Osteoblast (primary cell): ENCODE results near the gene EXOC3L1. TPM values are rescaled to one million over a fixed set of nuclear protein-coding genes. Genes with fewer than 3 reads are reported as not detected.

Experiments used
- DNase-seq: peaks from one replicate; pipeline ENCODE4 v3.0.0; 2011; ENCODE audit warnings: low spot score, mixed read lengths; ENCODE audit not compliant: insufficient read length; ENCODE audit errors: missing footprints
- H2AFZ ChIP-seq: 2 replicates; pipeline ENCODE4 v1.6.0; 2011; ENCODE audit warnings: mild to moderate bottlenecking, low read length
- H3K27ac ChIP-seq: 2 replicates; pipeline ENCODE4 v1.5.1; 2011; ENCODE audit warnings: mild to moderate bottlenecking, low read depth, low read length, moderate library complexity
- H3K27me3 ChIP-seq: 2 replicates; pipeline ENCODE4 v1.6.0; 2012; ENCODE audit warnings: mild to moderate bottlenecking, control low read depth, inconsistent platforms, low read length, moderate library complexity; ENCODE audit not compliant: insufficient read depth
- H3K36me3 ChIP-seq: 2 replicates; pipeline ENCODE4 v1.5.1; 2011; ENCODE audit warnings: mild to moderate bottlenecking, low read length, control low read depth, moderate library complexity; ENCODE audit not compliant: insufficient read depth
- H3K4me1 ChIP-seq: 2 replicates; pipeline ENCODE4 v1.5.1; 2011; ENCODE audit warnings: mild to moderate bottlenecking, low read length, control low read depth, moderate library complexity; ENCODE audit not compliant: insufficient read depth
- H3K4me2 ChIP-seq: 2 replicates; pipeline ENCODE4 v1.6.0; 2011; ENCODE audit warnings: mild to moderate bottlenecking, low read length; ENCODE audit not compliant: insufficient read depth
- H3K4me3 ChIP-seq: fragments of 200-600 bp; sonication (generic); 3 replicates; pipeline ENCODE4 v1.5.1; 2012; ENCODE audit warnings: mild to moderate bottlenecking, low read length, inconsistent platforms; ENCODE audit not compliant: insufficient read depth
- H3K79me2 ChIP-seq: 2 replicates; pipeline ENCODE4 v1.6.0; 2012; ENCODE audit warnings: mild to moderate bottlenecking, low read length, control low read depth, inconsistent platforms; ENCODE audit not compliant: insufficient read depth
- H3K9me3 ChIP-seq: 2 replicates; pipeline ENCODE4 v1.5.1; 2011; ENCODE audit warnings: low read depth, low read length, control low read depth
- H4K20me1 ChIP-seq: 2 replicates; pipeline ENCODE4 v1.6.0; 2012; ENCODE audit warnings: mild to moderate bottlenecking, low read length, control low read depth; ENCODE audit not compliant: insufficient read depth
- CTCF ChIP-seq: IDR thresholded peaks from 2 replicates; pipeline ENCODE4 v1.5.1; 2011; ENCODE audit warnings: mild to moderate bottlenecking, low read depth, low read length, moderate library complexity; ENCODE audit errors: extremely low read depth
- total RNA-seq: library from RNA; depleted of rRNA; stranded (reverse); fragments of >200 nt; gene quantifications from 2 replicates; pipeline ENCODE4 v1.2.3, GENCODE V29; 2012

EXOC3L1 gene
- total RNA-seq, 1 donor: not detected

GRCh38 chr16:67154578-67155294 is 35.2 kb downstream of the EXOC3L1 start:
- Histone ChIP-seq H3K79me2 (peaks cover 9% of the 10 kb centered on the region), H2AFZ (no peak overlapping the region), H4K20me1 (peaks cover 35% of the 10 kb centered on the region), H3K4me1 (peaks cover 5% of the 10 kb centered on the region), H3K9me3 (no peaks in the 10 kb centered on the region), H3K27ac (no peak overlapping the region), H3K4me3 (peak overlapping the region; percentile 47), H3K27me3 (no peaks in the 10 kb centered on the region), H3K4me2 (peak overlapping the region; percentile 79), H3K36me3 (peaks cover 6% of the 10 kb centered on the region)
- TF ChIP-seq CTCF: no peak
- peak; percentile 73 for DNase-seq

GRCh38 chr16:67151431-67152097 is 38.4 kb downstream of the EXOC3L1 start:
- Histone ChIP-seq H3K9me3 (no peaks in the 10 kb centered on the region), H3K4me2 (peak overlapping the region; percentile 74), H3K79me2 (peaks cover 9% of the 10 kb centered on the region), H4K20me1 (peaks cover 30% of the 10 kb centered on the region), H3K4me1 (peaks cover 5% of the 10 kb centered on the region), H3K27ac (peak overlapping the region; percentile 78), H3K36me3 (peaks cover 35% of the 10 kb centered on the region), H2AFZ (peak overlapping the region; percentile 80), H3K27me3 (no peaks in the 10 kb centered on the region), H3K4me3 (peak overlapping the region; percentile 89)
- TF ChIP-seq CTCF: no peak
- DNase-seq: peak; percentile 92

GRCh38 chr16:67150833-67151396 is 39.0 kb downstream of the EXOC3L1 start, which contains the start of gene B3GNT9:
TSS of gene B3GNT9 (minus strand) at chr16:67150998. CDS start at chr16:67150485, 513 bp downstream.
- Histone ChIP-seq H3K36me3 (peaks cover 39% of the 10 kb centered on the region), H3K4me3 (peak within 1 kb of the TSS; percentile 89), H3K9me3 (no peaks in the 10 kb centered on the region), H3K27me3 (no peaks in the 10 kb centered on the region), H3K4me2 (peak within 1 kb of the TSS; percentile 74), H2AFZ (peak within 1 kb of the TSS; percentile 80), H3K79me2 (peaks cover 9% of the 10 kb centered on the region), H4K20me1 (peaks cover 24% of the 10 kb centered on the region), H3K27ac (peak within 1 kb of the TSS; percentile 78), H3K4me1 (peaks cover 5% of the 10 kb centered on the region)
- peak; percentile 100 for DNase-seq
- no peak for TF ChIP-seq CTCF
